ENCODE results near the gene MEF2A.

MEF2A gene

DNA sequence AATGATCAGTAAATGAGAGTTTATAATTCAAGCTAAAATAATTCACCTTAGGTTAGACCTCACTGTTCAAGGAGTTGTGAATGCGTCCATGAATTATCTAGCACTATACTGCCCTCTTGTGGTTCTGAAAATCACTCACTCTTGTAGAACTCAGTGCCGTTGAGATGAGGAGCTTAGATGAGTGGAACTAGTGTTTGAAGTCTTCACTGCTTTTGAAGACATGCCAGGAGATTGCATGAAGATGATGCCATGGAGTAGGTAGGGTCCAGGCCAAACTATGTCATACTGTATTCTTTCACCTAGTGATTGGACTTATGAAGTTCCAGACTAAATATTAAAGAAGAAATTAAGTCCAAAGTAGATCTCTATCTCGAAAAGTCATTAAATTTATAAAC lies 138.7 kb downstream of the MEF2A start:
- DNase-seq (ENCODE audit: low read depth), result no peak

DNA sequence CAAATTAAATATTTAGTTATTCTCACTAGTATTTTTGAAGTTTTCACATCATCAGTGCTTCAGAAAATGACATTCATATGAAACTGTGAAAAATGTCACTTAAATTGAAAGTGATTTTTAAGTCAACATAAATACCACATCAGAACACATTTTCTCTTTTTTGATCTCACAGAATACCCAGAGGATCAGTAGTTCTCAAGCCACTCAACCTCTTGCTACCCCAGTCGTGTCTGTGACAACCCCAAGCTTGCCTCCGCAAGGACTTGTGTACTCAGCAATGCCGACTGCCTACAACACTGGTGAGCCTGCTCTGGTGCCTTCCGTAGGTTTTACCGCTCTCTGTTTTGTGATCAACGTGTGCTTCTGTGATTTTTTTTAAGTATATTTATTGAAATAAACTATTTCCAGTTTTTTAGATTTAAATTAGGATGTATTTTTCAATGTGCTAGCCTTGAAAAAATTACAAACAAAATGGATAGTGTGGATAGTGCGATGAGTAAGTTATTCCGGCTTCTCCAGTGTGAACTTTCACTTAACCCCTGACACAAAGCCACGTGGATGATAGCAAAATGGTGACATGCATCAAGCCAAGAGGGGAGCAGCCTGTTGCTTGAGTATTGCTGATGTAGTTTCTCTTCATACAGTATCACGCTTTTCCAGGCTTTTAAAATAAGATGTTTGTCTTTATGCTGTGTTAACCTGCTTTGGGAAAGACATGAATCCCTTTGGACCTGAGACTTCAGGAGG lies 140.9 kb downstream of the MEF2A start:
- DNase-seq (ENCODE audit: low read depth), result no peak

DNA sequence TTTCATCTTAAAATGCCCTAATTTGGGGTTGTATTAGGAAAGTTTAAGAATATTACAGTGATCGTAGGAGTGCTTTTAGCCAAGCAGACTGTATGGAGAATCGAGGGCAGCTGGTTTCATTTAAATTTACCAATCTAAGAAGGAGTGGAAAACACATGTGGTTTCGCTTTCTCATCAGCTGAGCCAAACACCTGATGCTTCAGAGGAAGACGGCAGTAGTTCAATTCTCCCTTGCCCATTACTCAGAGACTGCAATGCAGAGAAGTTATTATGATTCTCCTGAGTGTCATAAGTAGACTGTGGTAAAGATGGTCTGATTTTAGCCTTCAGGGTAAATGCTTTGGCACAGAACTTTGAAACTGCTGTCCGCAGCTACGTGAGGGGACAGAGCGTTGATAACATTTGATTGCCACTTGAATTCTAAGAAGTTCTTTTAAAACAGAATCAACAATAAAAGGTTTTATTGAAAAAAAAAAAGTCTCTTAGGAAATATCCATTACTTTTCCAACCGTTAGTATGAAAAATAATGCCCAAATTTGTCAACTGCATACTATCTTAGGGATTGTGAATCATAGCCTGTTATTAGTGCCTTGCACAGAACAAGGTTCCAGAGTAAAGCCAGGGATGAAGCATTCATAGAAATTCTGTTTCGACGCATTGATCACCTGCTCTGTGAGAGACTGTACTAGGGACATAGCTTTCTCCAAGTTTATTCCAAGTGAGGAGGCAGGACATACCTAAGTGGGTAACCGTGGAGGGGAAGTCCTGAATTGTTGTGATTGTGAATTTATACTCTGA lies 141.9 kb downstream of the MEF2A start:
- no peak for DNase-seq (ENCODE audit: low read depth)

DNA sequence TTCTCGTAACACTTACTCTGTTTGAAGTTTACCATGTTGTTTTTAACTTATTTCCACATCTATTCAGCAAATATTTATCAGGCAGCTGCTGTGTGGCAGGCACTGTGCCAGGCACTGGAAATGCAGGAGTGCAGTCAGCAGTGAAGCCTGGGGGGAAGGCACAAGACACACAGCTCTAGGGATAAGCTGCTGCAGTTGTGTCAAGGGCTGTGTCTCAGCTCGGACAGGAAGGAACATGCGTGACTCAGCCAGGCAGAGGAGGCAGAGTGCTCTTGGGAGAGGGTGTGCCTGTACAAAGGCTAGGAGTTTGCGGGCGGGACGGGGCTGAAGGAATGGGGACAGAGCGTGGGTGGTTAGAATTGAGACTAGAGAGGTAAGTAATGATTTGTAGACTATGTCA lies 142.8 kb downstream of the MEF2A start:
- DNase-seq (ENCODE audit: low read depth), result no peak

DNA sequence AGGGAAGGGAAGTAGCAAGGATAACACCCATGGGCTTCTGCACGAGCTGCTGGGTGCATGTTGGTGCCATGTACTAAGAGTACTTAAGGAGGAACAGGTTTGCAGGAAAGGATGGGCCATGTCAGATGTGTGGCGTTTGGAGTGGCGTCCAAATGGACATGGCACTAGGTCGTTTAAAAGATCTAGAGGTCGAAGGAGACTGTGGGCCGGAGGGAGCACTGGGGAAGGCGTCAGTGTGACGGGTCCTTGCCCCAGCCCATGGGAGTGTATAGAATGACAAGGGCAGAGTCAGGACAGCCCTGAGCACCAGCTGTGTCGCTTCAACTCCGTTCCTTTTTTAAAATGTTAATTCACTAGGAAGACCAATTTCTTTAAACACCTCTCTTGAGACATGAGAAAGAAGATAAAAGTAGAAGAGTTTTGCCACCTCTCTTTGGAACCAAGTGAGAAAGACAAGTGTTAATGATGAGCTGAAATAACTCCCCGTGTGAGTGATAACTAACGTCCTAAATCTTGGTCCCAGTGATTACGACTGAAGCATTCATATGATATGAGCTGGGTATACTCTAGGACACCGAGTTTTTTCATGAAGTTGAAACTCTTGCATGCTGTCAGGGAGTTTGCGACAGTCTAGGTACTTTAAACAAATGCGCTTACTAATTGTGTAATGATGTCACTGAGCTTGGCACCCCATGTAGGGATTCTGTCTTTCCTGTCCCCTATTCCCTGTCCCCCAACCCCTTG lies 143.6 kb downstream of the MEF2A start:
- DNase-seq (ENCODE audit: low read depth), result no peak

DNA sequence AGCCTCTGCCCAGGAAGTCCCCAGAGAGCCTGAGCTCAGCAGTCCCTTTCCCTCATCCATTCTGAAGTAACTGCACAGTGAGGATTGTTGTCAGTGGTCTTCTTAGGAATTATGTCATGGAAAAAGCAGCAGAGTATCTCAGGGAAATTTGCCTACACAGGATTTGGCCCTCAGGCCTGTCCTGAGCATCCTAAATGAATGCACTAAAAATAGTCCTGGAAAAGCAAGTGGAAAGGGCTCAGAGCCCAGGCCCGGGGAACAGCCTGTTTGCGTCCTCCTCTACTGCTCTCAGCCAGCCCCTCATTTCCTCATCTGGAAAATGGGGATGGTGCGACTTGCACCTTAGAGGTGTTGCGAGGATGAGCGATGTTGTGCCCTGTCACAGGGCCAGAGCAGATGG lies 145.8 kb downstream of the MEF2A start:
- DNase-seq (ENCODE audit: low read depth), result no peak

DNA sequence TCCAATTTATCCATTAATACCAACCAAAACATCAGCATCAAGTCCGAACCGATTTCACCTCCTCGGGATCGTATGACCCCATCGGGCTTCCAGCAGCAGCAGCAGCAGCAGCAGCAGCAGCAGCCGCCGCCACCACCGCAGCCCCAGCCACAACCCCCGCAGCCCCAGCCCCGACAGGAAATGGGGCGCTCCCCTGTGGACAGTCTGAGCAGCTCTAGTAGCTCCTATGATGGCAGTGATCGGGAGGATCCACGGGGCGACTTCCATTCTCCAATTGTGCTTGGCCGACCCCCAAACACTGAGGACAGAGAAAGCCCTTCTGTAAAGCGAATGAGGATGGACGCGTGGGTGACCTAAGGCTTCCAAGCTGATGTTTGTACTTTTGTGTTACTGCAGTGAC lies 146.6 kb downstream of the MEF2A start:
- no peak for DNase-seq (ENCODE audit: low read depth)

DNA sequence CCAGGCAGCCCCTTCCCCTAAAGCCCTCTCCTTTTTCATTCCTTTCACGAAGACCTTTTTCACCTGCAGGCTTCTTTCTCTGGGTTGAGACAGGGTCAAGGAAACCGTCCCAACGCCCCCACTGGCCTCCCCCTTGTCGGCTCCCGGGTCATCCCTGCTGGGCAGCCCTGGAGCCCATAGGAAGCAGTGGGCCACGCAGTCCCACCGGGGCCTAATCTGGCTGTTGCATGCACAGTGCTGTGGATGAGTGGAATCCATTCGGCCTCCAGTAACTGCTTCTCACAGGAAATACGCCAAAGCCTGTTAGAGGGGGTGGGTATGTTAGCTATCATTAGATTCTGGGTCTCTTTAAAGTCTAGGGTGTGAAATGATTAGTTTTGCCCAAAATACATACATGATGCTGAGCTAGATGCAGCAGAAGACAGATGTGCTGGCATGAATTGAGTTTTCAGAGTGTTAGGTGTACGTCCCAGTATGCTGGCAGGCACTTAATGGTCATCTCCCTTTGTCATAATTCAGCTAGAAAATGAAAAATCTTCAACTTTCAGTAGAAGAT lies 150.8 kb downstream of the MEF2A start:
- DNase-seq (ENCODE audit: low read depth), result no peak

DNA sequence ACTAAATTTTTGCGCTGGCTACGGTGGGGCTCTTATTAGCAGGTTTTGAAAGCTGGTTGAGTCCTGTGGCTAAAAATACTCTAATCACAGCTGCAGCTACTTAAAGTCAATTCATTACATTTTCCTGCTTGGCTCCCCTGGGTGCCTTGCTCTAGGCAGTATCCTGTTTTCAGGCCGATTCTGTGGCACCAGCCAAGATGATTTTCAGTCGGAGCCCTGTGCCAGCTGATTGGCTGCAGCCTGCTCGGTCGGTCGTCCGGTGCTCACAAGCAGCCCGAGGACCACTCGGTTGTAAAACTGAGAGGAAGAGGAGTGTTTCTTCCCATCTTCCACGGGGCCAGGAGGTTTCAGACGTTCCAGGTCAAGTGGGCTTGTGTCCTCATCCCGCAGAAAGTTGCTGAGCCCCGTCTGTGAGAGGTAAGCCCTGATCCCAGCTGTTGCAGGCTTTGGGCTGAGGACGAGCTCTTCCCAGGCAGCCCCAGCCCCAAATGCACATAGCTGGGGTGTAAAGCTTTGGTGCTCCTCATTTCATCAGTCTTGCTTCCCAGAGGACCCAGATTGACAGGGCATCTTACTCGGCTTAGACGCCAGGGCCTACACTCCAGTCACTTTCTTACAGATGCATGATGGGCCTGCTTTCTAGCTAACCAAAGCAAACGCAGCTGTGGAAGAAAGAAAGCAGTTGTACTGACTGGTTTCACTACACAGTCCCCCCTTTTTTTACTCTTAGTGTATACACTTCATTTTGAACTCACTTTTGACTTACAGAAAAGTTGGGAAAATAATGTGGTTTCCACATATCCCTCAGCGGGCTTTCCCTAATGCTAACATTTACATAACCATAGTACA lies 151.6 kb downstream of the MEF2A start:
- no peak for DNase-seq (ENCODE audit: low read depth)

DNA sequence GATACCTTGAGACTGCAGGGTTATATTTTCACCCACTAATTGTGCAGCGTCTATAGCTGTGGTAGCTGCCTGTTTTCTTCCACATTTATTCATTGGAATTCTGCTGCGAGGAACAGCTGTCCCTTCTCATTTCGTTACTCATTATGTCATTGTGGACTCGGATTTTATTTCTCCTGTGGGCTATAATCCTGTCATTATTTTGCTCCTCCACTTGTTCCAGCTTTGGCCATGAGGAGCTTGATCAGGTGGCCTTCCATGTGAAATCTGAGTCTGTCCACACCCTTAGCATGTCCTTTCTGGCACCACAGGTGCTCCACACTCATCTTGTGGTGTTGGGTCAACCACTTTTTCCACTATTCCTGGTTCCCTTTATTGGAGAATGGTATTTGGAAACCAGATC lies 152.6 kb downstream of the MEF2A start:
- DNase-seq (ENCODE audit: low read depth), result no peak

DNA sequence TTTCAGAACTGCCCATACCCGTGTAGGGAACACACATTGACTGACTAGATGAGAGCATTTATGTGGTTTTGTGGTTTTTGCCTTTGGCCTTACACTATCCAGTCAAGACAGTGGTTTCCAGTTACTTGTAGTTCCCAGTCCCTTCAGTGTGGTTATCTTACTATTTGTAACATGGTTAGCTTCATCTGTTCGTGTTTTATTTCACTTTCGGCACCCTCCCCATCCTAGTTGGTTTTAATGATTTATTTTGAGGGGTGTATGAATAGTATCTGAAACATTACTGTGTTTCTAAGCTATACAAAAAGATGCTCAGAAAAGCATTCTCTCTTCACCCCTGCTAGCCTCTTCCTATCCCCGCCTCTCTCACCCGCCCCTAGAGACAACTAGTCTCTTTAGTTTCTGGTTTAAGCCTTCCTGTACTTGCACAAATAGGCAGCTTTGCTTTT lies 153.3 kb downstream of the MEF2A start:
- DNase-seq (ENCODE audit: low read depth), result no peak

DNA sequence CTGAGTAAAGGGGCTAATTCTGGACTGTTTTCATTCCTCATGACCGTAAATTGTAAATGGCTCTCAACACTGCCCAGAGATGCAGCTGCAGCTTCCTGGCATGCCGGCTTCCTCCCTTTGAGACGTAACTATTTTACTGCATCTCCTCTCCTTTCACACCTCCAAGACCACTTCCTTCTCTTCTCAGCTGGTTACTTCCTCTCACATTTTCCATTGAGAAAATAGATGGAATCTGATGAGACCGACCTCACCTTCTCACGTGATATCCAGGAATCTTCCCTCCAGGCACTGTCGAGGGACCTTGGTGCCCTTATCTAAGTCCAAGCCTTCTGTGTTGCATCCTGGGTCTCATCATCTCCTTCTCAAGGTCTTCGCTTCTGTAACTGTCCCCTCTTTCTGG lies 154.7 kb downstream of the MEF2A start:
- DNase-seq (ENCODE audit: low read depth), result no peak

DNA sequence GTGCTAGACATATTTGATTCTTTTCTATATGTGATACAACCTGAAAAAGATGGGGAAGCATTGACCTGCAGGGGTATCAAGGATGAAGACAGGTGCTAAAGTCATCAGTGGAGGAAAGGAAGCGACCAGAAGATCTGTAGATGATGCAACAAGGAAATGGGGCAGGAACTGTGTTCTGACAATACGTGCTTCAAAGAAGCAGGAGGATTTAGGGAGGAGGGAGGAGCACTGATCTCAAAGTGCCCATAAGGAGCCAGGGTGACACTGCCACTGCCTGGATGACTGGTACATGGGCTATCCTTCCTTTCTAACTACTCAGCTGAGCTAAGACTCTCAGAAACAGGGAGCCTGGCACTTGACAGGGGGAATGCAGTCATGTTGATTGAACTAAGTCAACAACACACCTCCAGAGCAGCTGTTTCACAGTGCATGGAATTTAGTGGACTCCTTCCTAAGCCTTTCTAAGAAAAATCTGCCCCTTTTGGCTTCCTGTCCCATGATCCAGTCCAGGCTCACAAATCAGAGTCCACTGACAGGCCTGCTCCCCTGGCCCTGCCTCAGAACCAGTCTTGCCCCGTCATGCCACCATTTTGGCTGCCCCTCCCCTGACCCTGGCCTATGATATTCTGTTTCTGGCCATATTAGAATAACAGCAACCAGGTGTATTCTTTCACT lies 155.5 kb downstream of the MEF2A start:
- no peak for DNase-seq (ENCODE audit: low read depth)

DNA sequence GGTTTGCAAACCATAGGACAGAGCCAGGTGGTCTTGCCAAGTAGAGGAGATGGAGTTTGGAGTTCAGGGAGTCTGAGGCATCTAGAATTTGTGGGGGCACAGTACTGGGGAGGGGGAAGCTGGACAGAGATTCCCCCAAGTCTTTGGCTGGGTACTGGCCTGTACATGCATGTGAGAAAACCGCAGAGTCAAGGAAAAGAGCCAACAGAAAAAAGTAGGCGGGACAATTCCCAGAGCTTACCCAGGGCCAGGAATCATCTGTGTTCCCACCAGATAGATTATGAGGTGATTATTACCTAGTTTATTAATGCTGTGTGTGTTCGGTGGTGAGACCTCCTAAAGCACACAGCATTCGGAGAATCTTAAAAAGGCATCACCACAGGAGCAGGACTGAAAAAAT lies 156.1 kb downstream of the MEF2A start:
- no peak for DNase-seq (ENCODE audit: low read depth)

DNA sequence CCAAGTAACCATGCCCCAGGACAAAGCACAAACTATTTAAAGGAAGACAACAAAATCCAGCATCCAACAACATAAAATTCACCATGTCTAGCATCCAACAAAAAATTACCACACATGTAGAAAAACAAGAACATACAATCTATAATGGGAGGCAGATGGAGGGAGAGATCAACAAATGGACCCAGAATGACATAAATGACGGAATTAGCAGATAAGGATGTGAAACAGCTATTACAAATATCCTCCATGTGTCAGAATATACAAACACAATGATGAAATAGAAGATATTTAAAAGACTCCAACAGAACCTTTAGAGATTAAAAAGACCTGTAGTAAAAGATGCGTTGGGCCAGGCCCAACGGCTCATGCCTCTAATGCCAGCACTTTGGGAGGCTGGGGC lies 156.6 kb downstream of the MEF2A start:
- DNase-seq (ENCODE audit: low read depth), result no peak

DNA sequence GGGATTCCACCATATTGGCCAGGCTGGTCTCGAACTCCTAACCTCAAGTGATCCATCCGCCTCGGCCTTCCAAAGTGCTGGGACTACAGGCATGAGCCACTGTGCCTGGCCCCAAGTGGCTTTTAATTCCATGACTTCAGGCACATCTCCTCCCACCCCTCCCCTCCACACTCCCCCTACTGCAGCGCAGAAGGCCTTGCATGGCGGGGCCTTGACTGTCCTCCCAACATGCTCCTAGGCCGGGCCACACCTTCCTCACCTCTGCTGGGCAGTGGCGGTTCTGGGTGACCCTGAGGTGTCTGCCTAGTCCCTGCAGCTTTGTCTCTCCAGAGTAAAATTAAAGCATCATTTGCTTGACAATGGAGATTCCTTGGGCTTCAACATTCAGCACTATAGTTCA lies 160.5 kb downstream of the MEF2A start:
- DNase-seq (ENCODE audit: low read depth), result no peak

DNA sequence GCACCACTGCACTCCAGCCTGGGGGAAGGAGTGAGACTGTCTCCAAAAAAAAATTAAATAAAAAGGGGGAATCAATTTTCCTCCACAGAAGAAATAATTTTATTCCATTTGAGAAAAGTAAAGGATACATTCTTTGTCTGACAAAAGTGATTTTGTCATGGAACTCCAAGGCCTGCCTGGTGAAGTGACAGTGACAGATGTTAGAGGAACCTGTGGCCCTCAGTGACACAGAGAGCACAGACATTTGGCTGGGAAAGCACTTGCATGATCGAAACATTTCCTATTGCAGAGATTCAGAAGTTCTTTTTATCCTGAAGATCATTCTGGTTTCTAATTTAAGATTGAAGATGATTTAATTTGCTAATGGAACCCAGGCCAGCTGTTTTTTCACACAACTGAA lies 161.5 kb downstream of the MEF2A start:
- no peak for DNase-seq (ENCODE audit: low read depth)

DNA sequence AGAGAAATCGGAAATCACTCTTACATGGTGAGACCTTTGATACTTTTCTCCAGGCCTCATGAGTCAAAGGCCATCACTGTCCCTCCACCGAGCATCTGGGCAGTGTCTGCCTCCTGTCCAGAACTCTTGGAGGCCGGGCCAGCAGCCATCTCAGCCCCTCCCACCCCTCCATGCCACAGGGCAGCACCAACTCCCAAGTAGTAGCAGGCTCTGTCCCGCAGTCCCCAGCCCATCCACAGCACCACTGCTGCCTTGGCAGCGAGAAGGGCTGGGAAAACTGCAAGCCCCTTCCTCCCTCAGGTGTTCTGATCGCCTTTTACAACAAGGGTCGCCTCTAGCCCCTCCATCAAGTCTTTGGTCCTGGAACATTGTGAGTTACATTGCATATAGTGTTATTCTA lies 161.9 kb downstream of the MEF2A start:
- no peak for DNase-seq (ENCODE audit: low read depth)

DNA sequence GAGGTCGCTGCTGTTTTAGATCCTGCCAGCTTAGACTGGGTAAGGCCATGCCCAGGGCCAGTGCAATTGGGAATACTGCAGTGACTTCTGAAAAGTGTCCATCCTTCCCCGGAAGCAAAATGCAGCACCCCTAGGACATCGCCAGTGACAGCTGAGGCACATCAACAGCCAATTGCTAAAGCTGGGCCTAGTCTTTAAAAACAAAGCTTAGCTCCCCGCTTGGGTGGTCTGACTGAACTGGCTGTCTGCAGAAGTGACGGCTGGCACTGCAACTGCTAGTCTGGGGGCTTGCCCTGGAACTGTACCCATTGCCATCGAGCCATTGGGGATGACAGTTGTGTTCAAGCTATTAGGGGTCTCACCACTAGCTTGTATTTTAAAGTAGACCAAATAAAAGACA lies 163.1 kb downstream of the MEF2A start:
- no peak for DNase-seq (ENCODE audit: low read depth)

DNA sequence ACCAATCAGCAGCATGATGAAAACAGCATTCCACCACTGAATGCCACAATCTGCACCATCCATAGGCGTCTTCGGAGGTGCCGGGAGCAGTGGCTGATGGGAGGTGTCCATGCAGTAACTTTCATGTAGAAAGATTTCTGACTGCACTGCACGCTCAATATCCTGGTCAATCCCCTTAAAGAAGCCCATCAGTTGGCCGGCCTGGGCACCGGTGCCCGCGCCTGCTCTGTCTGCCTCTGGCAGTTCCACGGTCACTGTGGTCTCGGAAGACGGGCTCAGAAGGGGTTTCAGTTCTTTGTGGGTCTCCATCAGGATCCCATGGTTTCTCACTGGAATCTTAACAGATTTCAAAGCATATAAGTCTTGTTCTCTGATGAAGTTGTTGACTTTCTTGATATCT lies 163.5 kb downstream of the MEF2A start:
- no peak for DNase-seq (ENCODE audit: low read depth)

DNA sequence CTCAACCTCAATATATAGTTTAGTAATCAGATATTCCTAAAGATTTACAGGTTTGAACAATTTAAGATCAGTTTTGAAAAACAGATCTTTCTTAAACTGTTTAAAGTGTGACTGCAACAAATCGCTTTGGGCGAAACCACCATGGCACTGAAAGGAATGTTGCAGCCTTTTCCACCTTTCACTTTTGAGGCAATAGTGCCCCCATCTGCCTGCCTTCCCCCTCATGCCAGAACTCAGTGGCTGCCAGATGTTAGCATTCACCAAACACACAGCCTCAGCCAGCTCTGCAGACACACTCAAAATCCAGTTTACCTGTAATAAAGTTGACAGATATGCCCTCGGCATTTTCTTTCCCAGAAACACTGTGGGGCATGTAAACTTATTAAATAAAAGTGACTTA lies 164.1 kb downstream of the MEF2A start:
- no peak for DNase-seq (ENCODE audit: low read depth)
